AG20443 (cell line): Measurements from ENCODE around the gene WT1.

Experiments used
- DNase-seq: peaks from one replicate; pipeline ENCODE4 v3.0.0; 2012; ENCODE audit warnings: low spot score, mixed read lengths

Gene WT1

GRCh38 chr11:32438346-32438865, 3.1 kb upstream of the WT1 start:
- DNase-seq: no peak

- no peak for DNase-seq
Measured at GRCh38 chr11:32437495-32438345, 2.4 kb upstream of the WT1 start.

- DNase-seq: no peak
Measured at GRCh38 chr11:32436751-32437494, 1.6 kb upstream of the WT1 start.

- no peak for DNase-seq
Measured at GRCh38 chr11:32435942-32436750, 807 bp upstream of the WT1 start.

- DNase-seq: no peak
Measured at GRCh38 chr11:32435152-32435480, 223 bp downstream of the WT1 start.

- DNase-seq: no peak
Measured at GRCh38 chr11:32434356-32435151, 785 bp downstream of the WT1 start.

- no peak for DNase-seq
Measured at GRCh38 chr11:32433914-32434355, 1.4 kb downstream of the WT1 start.

GRCh38 chr11:32433101-32433913, 2.0 kb downstream of the WT1 start:
- no peak for DNase-seq

- DNase-seq: no peak
Measured at GRCh38 chr11:32432565-32432964, 2.8 kb downstream of the WT1 start.

- no peak for DNase-seq
Measured at GRCh38 chr11:32430568-32431381, 4.6 kb downstream of the WT1 start.

- DNase-seq: no peak
Measured at GRCh38 chr11:32429477-32429876, 5.9 kb downstream of the WT1 start.

- DNase-seq: no peak
Measured at GRCh38 chr11:32428665-32429303, 6.6 kb downstream of the WT1 start.

- peak; percentile 11 for DNase-seq
Measured at GRCh38 chr11:32427935-32428664, 7.2 kb downstream of the WT1 start.

- no peak for DNase-seq
Measured at GRCh38 chr11:32427616-32427934, 7.8 kb downstream of the WT1 start.

GRCh38 chr11:32426819-32427615, 8.3 kb downstream of the WT1 start:
- no peak for DNase-seq

GRCh38 chr11:32426192-32426591, 9.1 kb downstream of the WT1 start:
- DNase-seq: no peak

GRCh38 chr11:32425761-32426160, 9.6 kb downstream of the WT1 start:
- DNase-seq: no peak

- DNase-seq: no peak
Measured at GRCh38 chr11:32422545-32422944, 12.8 kb downstream of the WT1 start.
